ENCODE measurements around the gene RGS11.

The RGS11 gene

DNA sequence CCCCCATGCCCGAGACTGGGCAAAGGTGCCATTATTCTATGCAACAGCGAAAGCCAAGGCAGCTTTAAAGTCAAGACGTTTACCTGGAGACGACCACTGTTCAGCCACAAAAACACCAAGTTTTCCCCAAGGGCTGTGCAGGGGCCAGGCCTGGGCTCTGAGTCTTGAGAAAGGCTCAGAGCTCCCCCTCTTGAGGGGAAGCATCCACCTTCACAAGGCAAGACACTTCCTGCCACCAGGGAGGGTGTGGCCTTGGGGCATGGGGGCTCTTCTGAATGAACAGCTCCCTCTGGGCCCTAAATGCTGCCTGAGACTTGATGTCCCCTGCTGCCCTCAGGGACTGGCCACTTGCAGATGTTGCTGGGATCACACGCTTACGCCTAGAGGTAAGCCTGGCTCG, 33.7 kb upstream of the RGS11 start:
- no peak for DNase-seq (ENCODE audit: low read depth)
- no peak overlapping the region for H3K4me3 ChIP-seq (ENCODE audit: control insufficient read depth, low read depth, low read length)
- TF ChIP-seq, protein P1, sequence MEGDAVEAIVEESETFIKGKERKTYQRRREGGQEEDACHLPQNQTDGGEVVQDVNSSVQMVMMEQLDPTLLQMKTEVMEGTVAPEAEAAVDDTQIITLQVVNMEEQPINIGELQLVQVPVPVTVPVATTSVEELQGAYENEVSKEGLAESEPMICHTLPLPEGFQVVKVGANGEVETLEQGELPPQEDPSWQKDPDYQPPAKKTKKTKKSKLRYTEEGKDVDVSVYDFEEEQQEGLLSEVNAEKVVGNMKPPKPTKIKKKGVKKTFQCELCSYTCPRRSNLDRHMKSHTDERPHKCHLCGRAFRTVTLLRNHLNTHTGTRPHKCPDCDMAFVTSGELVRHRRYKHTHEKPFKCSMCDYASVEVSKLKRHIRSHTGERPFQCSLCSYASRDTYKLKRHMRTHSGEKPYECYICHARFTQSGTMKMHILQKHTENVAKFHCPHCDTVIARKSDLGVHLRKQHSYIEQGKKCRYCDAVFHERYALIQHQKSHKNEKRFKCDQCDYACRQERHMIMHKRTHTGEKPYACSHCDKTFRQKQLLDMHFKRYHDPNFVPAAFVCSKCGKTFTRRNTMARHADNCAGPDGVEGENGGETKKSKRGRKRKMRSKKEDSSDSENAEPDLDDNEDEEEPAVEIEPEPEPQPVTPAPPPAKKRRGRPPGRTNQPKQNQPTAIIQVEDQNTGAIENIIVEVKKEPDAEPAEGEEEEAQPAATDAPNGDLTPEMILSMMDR (IDR thresholded peaks at IDR 0.05; ENCODE audit: control insufficient read depth, insufficient read depth, low read depth, low read length, missing control alignments) = no peak

DNA sequence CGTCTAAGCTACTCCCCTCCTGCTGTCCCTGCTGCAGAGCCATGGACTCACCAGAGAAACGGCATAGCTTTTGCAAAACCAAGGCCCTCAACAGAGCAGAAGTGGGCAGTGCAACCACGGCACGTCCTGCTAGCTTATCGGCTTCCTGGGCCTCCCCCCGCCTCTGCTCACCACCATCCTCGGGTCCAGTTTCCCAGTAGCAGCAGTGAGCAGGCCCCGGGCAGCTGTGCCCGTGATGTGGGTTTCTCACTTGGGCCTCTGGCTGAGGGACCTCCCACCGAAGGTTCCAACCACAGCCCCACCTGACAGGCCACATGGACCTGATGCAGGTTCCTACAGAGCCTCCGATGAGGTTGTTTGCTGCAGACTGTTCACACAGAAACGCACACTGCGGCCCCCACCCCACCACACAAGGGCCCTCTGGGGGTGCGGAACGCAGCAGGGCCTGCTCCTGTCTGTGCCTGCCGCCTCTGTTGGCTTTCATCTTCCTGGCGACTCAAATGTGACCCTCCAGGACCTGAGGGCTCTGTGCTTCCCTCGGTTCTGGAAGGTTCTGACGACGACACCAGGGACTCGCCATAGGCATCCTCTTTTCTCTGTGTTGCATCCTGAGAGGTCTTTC, 32.1 kb upstream of the RGS11 start:
- TF ChIP-seq, protein P1 (IDR thresholded peaks at IDR 0.05; ENCODE audit: control insufficient read depth, insufficient read depth, low read depth, low read length, missing control alignments) = no peak
- no peak for DNase-seq (ENCODE audit: low read depth)
- no peak overlapping the region for H3K4me3 ChIP-seq (ENCODE audit: control insufficient read depth, low read depth, low read length)

- TF ChIP-seq, protein P1 (IDR thresholded peaks at IDR 0.05; ENCODE audit: control insufficient read depth, insufficient read depth, low read depth, low read length, missing control alignments) = no peak
- no peak for DNase-seq (ENCODE audit: low read depth)
- no peak overlapping the region for H3K4me3 ChIP-seq (ENCODE audit: control insufficient read depth, low read depth, low read length)
These were observed 31.2 kb upstream of the RGS11 start for GRCh38 chr16:306911-307370.

- no peak overlapping the region for H3K4me3 ChIP-seq (ENCODE audit: control insufficient read depth, low read depth, low read length)
- DNase-seq (ENCODE audit: low read depth) = no peak
- TF ChIP-seq, protein P1 (IDR thresholded peaks at IDR 0.05; ENCODE audit: control insufficient read depth, insufficient read depth, low read depth, low read length, missing control alignments) = no peak
These were observed 30.3 kb upstream of the RGS11 start for GRCh38 chr16:305916-306626.

GRCh38 chr16:303760-304505, 28.2 kb upstream of the RGS11 start:
- no peak for DNase-seq (ENCODE audit: low read depth)
- TF ChIP-seq, protein P1 (IDR thresholded peaks at IDR 0.05; ENCODE audit: control insufficient read depth, insufficient read depth, low read depth, low read length, missing control alignments) = no peak
- no peak overlapping the region for H3K4me3 ChIP-seq (ENCODE audit: control insufficient read depth, low read depth, low read length)

DNA sequence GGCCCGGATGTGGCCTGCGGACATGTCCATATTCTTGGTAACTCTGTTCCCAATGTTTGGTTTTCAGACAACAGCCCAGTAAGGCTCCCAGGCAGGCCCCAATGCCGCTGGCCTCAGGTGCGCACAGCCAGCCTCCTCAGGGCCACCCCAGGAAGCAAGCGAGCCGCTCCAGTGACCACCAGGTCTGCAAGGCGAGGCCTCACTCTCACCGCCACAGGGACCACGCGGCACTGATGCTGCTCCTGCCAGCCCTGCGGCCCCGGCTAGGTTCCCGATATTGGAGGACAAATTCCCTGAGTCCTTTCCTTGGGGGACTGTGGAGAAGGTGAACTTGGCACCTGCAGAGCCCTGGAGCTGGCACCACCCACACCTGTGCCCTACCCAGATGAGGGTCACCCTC, 26.2 kb upstream of the RGS11 start:
- H3K4me3 ChIP-seq (ENCODE audit: control insufficient read depth, low read depth, low read length) = no peak overlapping the region
- DNase-seq (ENCODE audit: low read depth) = no peak
- TF ChIP-seq, protein P1 (IDR thresholded peaks at IDR 0.05; ENCODE audit: control insufficient read depth, insufficient read depth, low read depth, low read length, missing control alignments) = no peak
